HepG2 (cell line): ENCODE measurements around the gene CCDC59. TPM values are rescaled to one million over a fixed set of nuclear protein-coding genes. Genes with fewer than 3 reads are reported as not detected.

Experiments
- ATAC-seq: fragments of 200-7000 bp; cut with Tn5 transposase; 3 replicates; pipeline ENCODE4 v1.9.1; 2020; ENCODE audit warnings: mild to moderate bottlenecking, moderate library complexity
- BruUV-seq: library from RNA; stranded (reverse); fragments of 400-500 nt; replicated peaks from 2 replicates; lab custom pipeline; 2021; lab: Mats Ljungman, UMichigan
- CTCF ChIA-PET: fragments of 300-600 bp; formaldehyde crosslinking; extraction: SDS; loops from one replicate; lab custom pipeline; 2021; ENCODE audit warnings: low total read pairs, inconsistent platforms, low intra/inter-chr PET ratio; lab: Yijun Ruan, JAX
- POLR2A ChIA-PET: fragments of 350-600 bp; sonication (Branson Sonifier 250); formaldehyde crosslinking; loops from one replicate; lab custom pipeline; 2020; ENCODE audit warnings: antibody characterized with exemption, inconsistent platforms; lab: Yijun Ruan, JAX
- DNase-seq: peaks from one replicate; pipeline ENCODE4 v3.0.0-alpha.2; 2015; ENCODE audit warnings: low spot score
- FAIRE-seq: peaks from 3 replicates; lab custom pipeline; 2011; peaks lifted over from hg19 to GRCh38; lab: Jason Lieb, UNC
- H2AFZ ChIP-seq: one replicate; pipeline ENCODE4 v1.6.1; 2011; ENCODE audit warnings: low read length, inconsistent platforms
- H3K27ac ChIP-seq: fragments of 300-600 bp; 3 replicates; pipeline ENCODE4 v1.8.0; 2011; ENCODE audit warnings: mixed run types, mild to moderate bottlenecking, mixed read lengths, low read length, inconsistent platforms; ENCODE audit not compliant: insufficient read depth; ENCODE audit errors: extremely low read length
- H3K27me3 ChIP-seq, 2 experiments: fragments of 200-600 bp in 1 of 2; 2 replicates in 1 of 2; 3 replicates in 1 of 2; pipeline versions ENCODE4 v1.6.0 to v1.8.0; 2011; ENCODE audit warnings: low read length in 2 of 2, mild to moderate bottlenecking in 2 of 2, moderate library complexity in 2 of 2, inconsistent platforms in 1 of 2; ENCODE audit not compliant: insufficient read depth in 2 of 2, control insufficient read depth in 1 of 2
- H3K36me3 ChIP-seq, 2 experiments: fragments of 200-600 bp in 1 of 2; replicated peaks in 1 of 2; 2 replicates in 1 of 2; 3 replicates in 1 of 2; pipeline versions ENCODE4 v1.5.1 to v1.8.0; 2011; ENCODE audit warnings: low read length in 2 of 2, inconsistent platforms in 1 of 2; ENCODE audit not compliant: insufficient read depth in 2 of 2, control insufficient read depth in 1 of 2
- H3K4me1 ChIP-seq: 2 replicates; pipeline ENCODE4 v1.5.1; 2012; ENCODE audit warnings: low read length, inconsistent platforms; ENCODE audit not compliant: insufficient read depth
- H3K4me2 ChIP-seq: 2 replicates; pipeline ENCODE4 v1.6.0; 2011; ENCODE audit warnings: low read depth, low read length, inconsistent platforms
- H3K4me3 ChIP-seq, 3 experiments: fragments of 200-600 bp in 1 of 3; sonication (generic), shearing (Covaris generic) in 1 of 3; replicated peaks in 1 of 3; 2 replicates each; pipeline ENCODE4 v1.5.1; 2011 to 2016; ENCODE audit warnings: low read length in 3 of 3, inconsistent platforms in 2 of 3, low read depth in 2 of 3, mild to moderate bottlenecking in 2 of 3, control low read depth in 1 of 3, mixed read lengths in 1 of 3; ENCODE audit not compliant: insufficient read depth in 1 of 3
- H3K79me2 ChIP-seq: one replicate; pipeline ENCODE4 v1.6.1; 2011; ENCODE audit warnings: low read length, inconsistent platforms; ENCODE audit not compliant: insufficient read depth
- H3K9ac ChIP-seq: 2 replicates; pipeline ENCODE4 v1.6.0; 2011; ENCODE audit warnings: mild to moderate bottlenecking, low read depth, low read length, inconsistent platforms; ENCODE audit not compliant: insufficient read depth
- H3K9me3 ChIP-seq: 2 replicates; pipeline ENCODE4 v1.5.1; 2012; ENCODE audit warnings: mild to moderate bottlenecking, low read length
- H4K20me1 ChIP-seq: 2 replicates; pipeline ENCODE4 v1.6.0; 2011; ENCODE audit warnings: inconsistent platforms, mild to moderate bottlenecking, low read length, moderate library complexity; ENCODE audit not compliant: insufficient read depth
- FLYWCH1 ChIP-seq: sonication (generic); formaldehyde crosslinking; IDR thresholded peaks from 2 replicates; pipeline ENCODE4 v1.8.1; 2023; ENCODE audit warnings: mild to moderate bottlenecking, missing genetic modification reagents
- KDM3A ChIP-seq: IDR thresholded peaks from 2 replicates; pipeline ENCODE4 v1.6.1; 2018; ENCODE audit warnings: low read depth, missing compliant biosample characterization
- KMT2B ChIP-seq: IDR thresholded peaks from 2 replicates; pipeline ENCODE4 v1.6.1; 2016; ENCODE audit warnings: missing genetic modification reagents, missing compliant biosample characterization
- RAD51 ChIP-seq: fragments of 450-650 bp; IDR thresholded peaks from 2 replicates; pipeline ENCODE4 v1.6.1; 2016; ENCODE audit warnings: borderline replicate concordance
- RFXAP ChIP-seq: sonication (generic); formaldehyde crosslinking; IDR thresholded peaks from 2 replicates; pipeline ENCODE4 v1.4.0; 2020; ENCODE audit warnings: missing genetic modification reagents, borderline replicate concordance
- SPEN ChIP-seq: sonication (generic); formaldehyde crosslinking; IDR thresholded peaks from 2 replicates; pipeline ENCODE4 v1.5.1; 2020; ENCODE audit warnings: low read depth, mild to moderate bottlenecking, missing genetic modification reagents
- ZIK1 ChIP-seq: sonication (generic); formaldehyde crosslinking; IDR thresholded peaks from 2 replicates; pipeline ENCODE4 v1.5.0; 2020; ENCODE audit warnings: mild to moderate bottlenecking, low read depth, missing genetic modification reagents, borderline replicate concordance
- ZNF180 ChIP-seq: sonication (generic); formaldehyde crosslinking; IDR thresholded peaks from 2 replicates; pipeline ENCODE4 v1.4.0; 2020; ENCODE audit warnings: low read depth, missing genetic modification reagents, borderline replicate concordance
- ZNF207 ChIP-seq: fragments of 450-650 bp; IDR thresholded peaks from 2 replicates; pipeline ENCODE4 v1.6.1; 2016; ENCODE audit warnings: antibody characterized with exemption, borderline replicate concordance
- ZNF33B ChIP-seq: sonication (generic); formaldehyde crosslinking; IDR thresholded peaks from 2 replicates; pipeline ENCODE4 v1.5.1; 2020; ENCODE audit warnings: mild to moderate bottlenecking, missing genetic modification reagents
- ZNF546 ChIP-seq: sonication (generic); formaldehyde crosslinking; conservative IDR thresholded peaks from 2 replicates; pipeline ENCODE4 v1.8.1; 2023; ENCODE audit warnings: mild to moderate bottlenecking, missing genetic modification reagents
- ZNF563 ChIP-seq: sonication (generic); formaldehyde crosslinking; IDR thresholded peaks from 2 replicates; pipeline ENCODE4 v1.8.0; 2022; ENCODE audit warnings: mild to moderate bottlenecking, moderate library complexity, missing genetic modification reagents
- ZNF570 ChIP-seq: sonication (generic); formaldehyde crosslinking; IDR thresholded peaks from 2 replicates; pipeline ENCODE4 v1.4.0; 2020; ENCODE audit warnings: mild to moderate bottlenecking, missing genetic modification reagents, borderline replicate concordance
- WGBS: methylation state at CpG from one replicate; pipeline ENCODE4 v1.1.6; 2017; ENCODE audit warnings: low lambda C conversion rate; 5-methylcytosine and 5-hydroxymethylcytosine counted together
- in situ Hi-C: cut with HindIII; loops from 2 replicates; pipeline ENCODE4 v1.10.0; 2017; ENCODE audit warnings: low pct_unique_long_range_greater_than_20kb; ENCODE audit not compliant: extremely low pct_ligation_motif_present
- intact Hi-C: fragments of 100-400 bp; cut with micrococcal nuclease; formaldehyde crosslinking; loops from one replicate; pipeline ENCODE4 v1.10.0; 2022; ENCODE audit not compliant: unreplicated experiment
- polyA plus RNA-seq, 8 experiments: library from polyadenylated mRNA; depleted of rRNA in 3 of 8; stranded (reverse) in 7 of 8; unstranded in 1 of 8; fragments of >200 nt; fragmentation: Illumina TruSeq in 4 of 8; extraction: Trizol in 4 of 8; gene quantifications; 2 replicates each; pipeline versions ENCODE4 v1.2.1 to v1.2.3, GENCODE V29; 2011 to 2016; ENCODE audit warnings: low read depth in 4 of 8, missing spikeins in 1 of 8, mixed read lengths in 1 of 8; ENCODE audit not compliant: insufficient read depth in 1 of 8
- total RNA-seq, 5 experiments: library from RNA; depleted of rRNA; stranded (reverse); fragments of >200 nt; fragmentation: Illumina TruSeq; extraction: Trizol; gene quantifications; 2 replicates each; pipeline ENCODE4 v1.2.3, GENCODE V29; 2016; ENCODE audit warnings: low read depth in 1 of 5
- TF ChIP-seq, protein P1 (sequence below): sonication (generic); formaldehyde crosslinking; IDR thresholded peaks from 2 replicates; pipeline ENCODE4 v1.5.1; 2020; ENCODE audit warnings: missing genetic modification reagents, mild to moderate bottlenecking, borderline replicate concordance
- TF ChIP-seq, protein P2 (sequence below): sonication (generic); formaldehyde crosslinking; IDR thresholded peaks from 2 replicates; pipeline ENCODE4 v1.5.1; 2020; ENCODE audit warnings: mild to moderate bottlenecking, missing genetic modification reagents, borderline replicate concordance

CCDC59 gene
- total and polyA plus RNA-seq, 2 of the 13 experiments (the other 11 are each of a cell fraction or from before 2014, with no cell fraction given), result 16.1 to 81.3 TPM

DNA sequence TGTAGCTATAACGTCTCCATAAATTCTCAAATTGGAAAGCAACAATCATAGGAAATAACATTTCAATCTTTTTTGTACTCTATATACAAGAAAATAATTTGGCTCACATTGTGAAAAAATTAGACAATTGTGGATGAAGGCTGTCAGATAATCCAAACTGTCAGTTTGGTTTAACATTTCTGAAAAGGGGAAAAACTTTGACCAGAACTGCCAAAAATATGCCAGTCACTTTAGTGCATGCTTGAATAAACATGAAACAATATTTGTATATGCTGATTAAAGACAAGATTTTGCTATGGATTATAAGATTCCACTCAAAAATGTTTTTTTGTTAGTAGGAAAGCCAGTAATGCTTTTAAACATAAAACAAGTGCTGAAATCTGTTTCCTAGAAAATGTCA, 38.9 kb downstream of the CCDC59 start:
- ChIA-PET CTCF (no interaction called here), POLR2A (no interaction called here)
- Histone ChIP-seq H3K36me3 (no peaks in the 10 kb centered on the region), H3K79me2 (no peaks in the 10 kb centered on the region), H3K27ac (no peak overlapping the region), H3K27me3 (no peaks in the 10 kb centered on the region), H3K9me3 (no peaks in the 10 kb centered on the region), H3K4me1 (no peaks in the 10 kb centered on the region; the same call in 1 of the 2 replicates), H3K4me3 (no peak overlapping the region), H3K9ac (no peak overlapping the region), H2AFZ (no peak overlapping the region), H3K4me2 (no peak overlapping the region), H4K20me1 (no peaks in the 10 kb centered on the region)
- in situ Hi-C loops (no loop called here), intact Hi-C loops (no loop called here)
- 0% methylated on average over 1 of the region's 1 CpG for WGBS
- FAIRE-seq (no peak), DNase-seq (no peak), ATAC-seq (no peak)
- BruUV-seq, result no TSS peak
- no peak for TF ChIP-seq ZNF546
- no peak for TF ChIP-seq ZNF33B (CRISPR knock-in tag)
- TF ChIP-seq ZNF180 (CRISPR knock-in tag), result no peak
- TF ChIP-seq, protein P1, sequence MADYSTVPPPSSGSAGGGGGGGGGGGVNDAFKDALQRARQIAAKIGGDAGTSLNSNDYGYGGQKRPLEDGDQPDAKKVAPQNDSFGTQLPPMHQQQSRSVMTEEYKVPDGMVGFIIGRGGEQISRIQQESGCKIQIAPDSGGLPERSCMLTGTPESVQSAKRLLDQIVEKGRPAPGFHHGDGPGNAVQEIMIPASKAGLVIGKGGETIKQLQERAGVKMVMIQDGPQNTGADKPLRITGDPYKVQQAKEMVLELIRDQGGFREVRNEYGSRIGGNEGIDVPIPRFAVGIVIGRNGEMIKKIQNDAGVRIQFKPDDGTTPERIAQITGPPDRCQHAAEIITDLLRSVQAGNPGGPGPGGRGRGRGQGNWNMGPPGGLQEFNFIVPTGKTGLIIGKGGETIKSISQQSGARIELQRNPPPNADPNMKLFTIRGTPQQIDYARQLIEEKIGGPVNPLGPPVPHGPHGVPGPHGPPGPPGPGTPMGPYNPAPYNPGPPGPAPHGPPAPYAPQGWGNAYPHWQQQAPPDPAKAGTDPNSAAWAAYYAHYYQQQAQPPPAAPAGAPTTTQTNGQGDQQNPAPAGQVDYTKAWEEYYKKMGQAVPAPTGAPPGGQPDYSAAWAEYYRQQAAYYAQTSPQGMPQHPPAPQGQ (CRISPR knock-in tag), result no peak
- TF ChIP-seq, protein P2, sequence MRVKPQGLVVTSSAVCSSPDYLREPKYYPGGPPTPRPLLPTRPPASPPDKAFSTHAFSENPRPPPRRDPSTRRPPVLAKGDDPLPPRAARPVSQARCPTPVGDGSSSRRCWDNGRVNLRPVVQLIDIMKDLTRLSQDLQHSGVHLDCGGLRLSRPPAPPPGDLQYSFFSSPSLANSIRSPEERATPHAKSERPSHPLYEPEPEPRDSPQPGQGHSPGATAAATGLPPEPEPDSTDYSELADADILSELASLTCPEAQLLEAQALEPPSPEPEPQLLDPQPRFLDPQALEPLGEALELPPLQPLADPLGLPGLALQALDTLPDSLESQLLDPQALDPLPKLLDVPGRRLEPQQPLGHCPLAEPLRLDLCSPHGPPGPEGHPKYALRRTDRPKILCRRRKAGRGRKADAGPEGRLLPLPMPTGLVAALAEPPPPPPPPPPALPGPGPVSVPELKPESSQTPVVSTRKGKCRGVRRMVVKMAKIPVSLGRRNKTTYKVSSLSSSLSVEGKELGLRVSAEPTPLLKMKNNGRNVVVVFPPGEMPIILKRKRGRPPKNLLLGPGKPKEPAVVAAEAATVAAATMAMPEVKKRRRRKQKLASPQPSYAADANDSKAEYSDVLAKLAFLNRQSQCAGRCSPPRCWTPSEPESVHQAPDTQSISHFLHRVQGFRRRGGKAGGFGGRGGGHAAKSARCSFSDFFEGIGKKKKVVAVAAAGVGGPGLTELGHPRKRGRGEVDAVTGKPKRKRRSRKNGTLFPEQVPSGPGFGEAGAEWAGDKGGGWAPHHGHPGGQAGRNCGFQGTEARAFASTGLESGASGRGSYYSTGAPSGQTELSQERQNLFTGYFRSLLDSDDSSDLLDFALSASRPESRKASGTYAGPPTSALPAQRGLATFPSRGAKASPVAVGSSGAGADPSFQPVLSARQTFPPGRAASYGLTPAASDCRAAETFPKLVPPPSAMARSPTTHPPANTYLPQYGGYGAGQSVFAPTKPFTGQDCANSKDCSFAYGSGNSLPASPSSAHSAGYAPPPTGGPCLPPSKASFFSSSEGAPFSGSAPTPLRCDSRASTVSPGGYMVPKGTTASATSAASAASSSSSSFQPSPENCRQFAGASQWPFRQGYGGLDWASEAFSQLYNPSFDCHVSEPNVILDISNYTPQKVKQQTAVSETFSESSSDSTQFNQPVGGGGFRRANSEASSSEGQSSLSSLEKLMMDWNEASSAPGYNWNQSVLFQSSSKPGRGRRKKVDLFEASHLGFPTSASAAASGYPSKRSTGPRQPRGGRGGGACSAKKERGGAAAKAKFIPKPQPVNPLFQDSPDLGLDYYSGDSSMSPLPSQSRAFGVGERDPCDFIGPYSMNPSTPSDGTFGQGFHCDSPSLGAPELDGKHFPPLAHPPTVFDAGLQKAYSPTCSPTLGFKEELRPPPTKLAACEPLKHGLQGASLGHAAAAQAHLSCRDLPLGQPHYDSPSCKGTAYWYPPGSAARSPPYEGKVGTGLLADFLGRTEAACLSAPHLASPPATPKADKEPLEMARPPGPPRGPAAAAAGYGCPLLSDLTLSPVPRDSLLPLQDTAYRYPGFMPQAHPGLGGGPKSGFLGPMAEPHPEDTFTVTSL (CRISPR knock-in tag), result no peak
- TF ChIP-seq KDM3A, result no peak
- no peak for TF ChIP-seq SPEN (CRISPR knock-in tag)
- no peak for TF ChIP-seq FLYWCH1 (CRISPR knock-in tag)
- no peak for TF ChIP-seq ZIK1 (CRISPR knock-in tag)
- TF ChIP-seq RFXAP (CRISPR knock-in tag), result no peak
- no peak for TF ChIP-seq ZNF570 (CRISPR knock-in tag)
- TF ChIP-seq ZNF563 (CRISPR knock-in tag), result no peak
- TF ChIP-seq ZNF207, result no peak
- no peak for TF ChIP-seq RAD51
- no peak for TF ChIP-seq KMT2B (CRISPR knock-in tag)
